Activated B cell treated with CpG ODN at 0.5 μM for 24 hours (primary cell): Measurements from ENCODE around the gene IL15RA. TPM values are rescaled to one million over a fixed set of nuclear protein-coding genes. Genes with fewer than 3 reads are reported as not detected.

Experiments
- ATAC-seq: fragments of 200-7000 bp; cut with Tn5 transposase; one replicate; pipeline ENCODE4 v1.10.0; 2021; ENCODE audit warnings: low read depth, mild to moderate bottlenecking, moderate library complexity
- CTCF ChIA-PET: fragments of 350-600 bp; sonication (Branson Sonifier 250); formaldehyde crosslinking; loops from one replicate; lab custom pipeline; 2021; ENCODE audit warnings: antibody characterized with exemption; lab: Charles Lee
- POLR2A ChIA-PET: fragments of 350-600 bp; sonication (Branson Sonifier 250); formaldehyde crosslinking; loops from one replicate; lab custom pipeline; 2021; ENCODE audit warnings: antibody characterized with exemption; lab: Charles Lee
- DNase-seq: peaks from one replicate; pipeline ENCODE4 v3.0.0; 2022
- H3K27ac Mint-ChIP-seq: one replicate; pipeline ENCODE4 v1.8.0; 2020; ENCODE audit warnings: mixed read lengths
- H3K27me3 Mint-ChIP-seq: one replicate; pipeline ENCODE4 v1.8.0; 2021; ENCODE audit warnings: mixed read lengths
- H3K36me3 Mint-ChIP-seq: one replicate; pipeline ENCODE4 v1.8.0; 2021; ENCODE audit warnings: low read depth, mixed read lengths
- H3K4me1 Mint-ChIP-seq: one replicate; pipeline ENCODE4 v1.8.0; 2021; ENCODE audit warnings: mixed read lengths
- H3K4me3 Mint-ChIP-seq: one replicate; pipeline ENCODE4 v1.8.0; 2020; ENCODE audit warnings: mild to moderate bottlenecking, mixed read lengths
- H3K9me3 Mint-ChIP-seq: one replicate; pipeline ENCODE4 v1.8.0; 2020; ENCODE audit warnings: mixed read lengths
- CTCF ChIP-seq: fragments of 200-600 bp; IDR thresholded peaks from one replicate; pipeline ENCODE4 v1.8.0; 2022; ENCODE audit warnings: antibody characterized with exemption, mild to moderate bottlenecking
- intact Hi-C: fragments of 100-400 bp; cut with micrococcal nuclease; formaldehyde crosslinking; loops from one replicate; pipeline ENCODE4 v1.15.1; 2024
- total RNA-seq: library from RNA; stranded (reverse); gene quantifications from 2 replicates; pipeline ENCODE4 v1.2.3, GENCODE V29; 2022

IL15RA gene
- total RNA-seq, 1 donor from 2014 or later, result 19.1 TPM

GRCh38 chr10:5932345-5932744 is 45.0 kb downstream of the IL15RA start:
- DNase-seq (no peak), ATAC-seq (no peak)
- POLR2A ChIA-PET, result no interaction called here
- intact Hi-C loops, result no loop called here
- Mint-ChIP-seq H3K4me3 (no peak overlapping the region), H3K27me3 (no peaks in the 10 kb centered on the region), H3K9me3 (no peaks in the 10 kb centered on the region), H3K36me3 (peaks cover 79% of the 10 kb centered on the region), H3K4me1 (no peaks in the 10 kb centered on the region), H3K27ac (no peak overlapping the region)
- CTCF ChIA-PET, result no interaction called here
- TF ChIP-seq CTCF, result no peak

- intact Hi-C loops, result no loop called here
- no peak for DNase-seq
- H3K36me3 Mint-ChIP-seq, result peaks cover 81% of the 10 kb centered on the region
- H3K27me3 Mint-ChIP-seq, result no peaks in the 10 kb centered on the region
- no peaks in the 10 kb centered on the region for H3K9me3 Mint-ChIP-seq
- no peak overlapping the region for H3K4me3 Mint-ChIP-seq
- no peak for TF ChIP-seq CTCF
- H3K4me1 Mint-ChIP-seq, result no peaks in the 10 kb centered on the region
- no peak for ATAC-seq
- ChIA-PET CTCF (no interaction called here), POLR2A (no interaction called here)
- no peak overlapping the region for H3K27ac Mint-ChIP-seq
Observed at GRCh38 chr10:5930272-5930671, 47.1 kb downstream of the IL15RA start.

GRCh38 chr10:5929442-5929841 is 47.9 kb downstream of the IL15RA start:
- H3K4me1 Mint-ChIP-seq, result no peaks in the 10 kb centered on the region
- no peak for ATAC-seq
- H3K36me3 Mint-ChIP-seq, result peaks cover 83% of the 10 kb centered on the region
- no peak overlapping the region for H3K27ac Mint-ChIP-seq
- intact Hi-C loops, result no loop called here
- H3K9me3 Mint-ChIP-seq, result no peaks in the 10 kb centered on the region
- POLR2A ChIA-PET, result no interaction called here
- no peaks in the 10 kb centered on the region for H3K27me3 Mint-ChIP-seq
- DNase-seq, result no peak
- TF ChIP-seq CTCF, result no peak
- H3K4me3 Mint-ChIP-seq, result no peak overlapping the region
- CTCF ChIA-PET, result no interaction called here

GRCh38 chr10:5927306-5927705 is 50.0 kb downstream of the IL15RA start:
- CTCF ChIA-PET, result no interaction called here
- no peak for TF ChIP-seq CTCF

GRCh38 chr10:5924889-5925288 is 52.5 kb downstream of the IL15RA start:
- no peaks in the 10 kb centered on the region for H3K4me1 Mint-ChIP-seq
- no peak for ATAC-seq
- CTCF ChIA-PET, result no interaction called here
- POLR2A ChIA-PET, result no interaction called here
- H3K36me3 Mint-ChIP-seq, result peaks cover 93% of the 10 kb centered on the region
- no peak overlapping the region for H3K27ac Mint-ChIP-seq
- H3K9me3 Mint-ChIP-seq, result no peaks in the 10 kb centered on the region
- H3K4me3 Mint-ChIP-seq, result no peak overlapping the region
- H3K27me3 Mint-ChIP-seq, result no peaks in the 10 kb centered on the region
- no peak for DNase-seq
- intact Hi-C loops, result no loop called here
- no peak for TF ChIP-seq CTCF

More at GRCh38 chr10:5927306-5927705, 50.0 kb downstream of the IL15RA start:
- Mint-ChIP-seq H3K27me3 (no peaks in the 10 kb centered on the region), H3K4me3 (no peak overlapping the region), H3K36me3 (peaks cover 90% of the 10 kb centered on the region), H3K9me3 (no peaks in the 10 kb centered on the region), H3K27ac (no peak overlapping the region), H3K4me1 (no peaks in the 10 kb centered on the region)
- no peak for ATAC-seq
- intact Hi-C loops, result no loop called here
- no peak for DNase-seq
- POLR2A ChIA-PET, result no interaction called here
